ENCODE measurements around the gene ADCYAP1R1. TPM values are rescaled to one million over a fixed set of nuclear protein-coding genes. Genes with fewer than 3 reads are reported as not detected.

Gene ADCYAP1R1
- 8.8 and 9.0 TPM in 2 replicates for total RNA-seq
- long read RNA-seq, partial matches to known transcripts = 0 of 9 reads
- long read RNA-seq, other reads (novel, unspliced or antisense) = 9 of 9 reads

DNA sequence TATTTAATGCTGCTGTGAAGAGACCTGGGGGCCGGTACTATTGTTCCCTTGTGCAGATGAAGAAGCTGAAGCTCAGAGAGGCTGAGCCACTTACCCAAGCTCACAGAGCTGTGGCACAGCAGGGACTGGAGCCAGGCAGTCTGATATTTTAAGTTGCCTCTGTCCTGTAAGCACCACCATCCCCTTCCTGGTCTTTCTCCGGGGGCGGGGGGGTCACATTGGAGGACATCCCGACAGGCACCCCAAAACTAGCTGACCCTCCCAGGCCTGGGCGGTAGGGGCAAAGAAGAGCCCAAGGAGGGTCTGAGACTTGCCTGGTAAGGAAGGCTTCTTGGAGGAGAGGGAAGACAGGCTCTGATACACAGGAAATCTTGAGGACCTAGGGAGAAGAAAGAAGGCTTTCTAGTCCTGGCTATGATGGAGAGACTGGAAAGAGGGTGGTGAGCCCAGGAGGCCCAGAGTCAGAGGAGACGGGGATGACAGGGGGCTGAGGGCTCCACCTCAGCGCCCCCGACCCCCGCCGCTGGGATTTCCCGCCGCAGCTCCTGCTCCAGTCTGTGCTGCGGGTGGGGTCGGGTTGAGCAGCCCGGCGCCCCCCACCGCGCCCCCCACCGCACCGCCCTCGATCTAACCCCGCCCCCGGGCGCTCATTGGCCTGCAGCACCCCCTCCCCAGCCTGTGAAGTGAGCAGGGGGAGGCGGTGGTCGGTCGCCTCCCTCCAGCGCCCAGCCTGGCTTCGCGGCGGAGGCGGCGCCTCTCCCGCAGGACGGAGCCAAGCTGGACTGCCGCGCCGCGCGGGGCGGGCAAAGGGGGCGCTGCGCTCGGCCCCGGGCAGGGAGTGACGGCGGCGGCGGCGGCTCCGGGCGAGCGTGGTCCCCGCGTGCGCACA is at the start of gene ADCYAP1R1:
ADCYAP1R1 (plus strand) TSS at position 711 of the 889 bp plus-strand sequence. CDS start 10,957 bp downstream, outside the sequence.
- peak; percentile 48 for DNase-seq (ENCODE audit: low read depth, low spot score)
- TF ChIP-seq, protein P1, sequence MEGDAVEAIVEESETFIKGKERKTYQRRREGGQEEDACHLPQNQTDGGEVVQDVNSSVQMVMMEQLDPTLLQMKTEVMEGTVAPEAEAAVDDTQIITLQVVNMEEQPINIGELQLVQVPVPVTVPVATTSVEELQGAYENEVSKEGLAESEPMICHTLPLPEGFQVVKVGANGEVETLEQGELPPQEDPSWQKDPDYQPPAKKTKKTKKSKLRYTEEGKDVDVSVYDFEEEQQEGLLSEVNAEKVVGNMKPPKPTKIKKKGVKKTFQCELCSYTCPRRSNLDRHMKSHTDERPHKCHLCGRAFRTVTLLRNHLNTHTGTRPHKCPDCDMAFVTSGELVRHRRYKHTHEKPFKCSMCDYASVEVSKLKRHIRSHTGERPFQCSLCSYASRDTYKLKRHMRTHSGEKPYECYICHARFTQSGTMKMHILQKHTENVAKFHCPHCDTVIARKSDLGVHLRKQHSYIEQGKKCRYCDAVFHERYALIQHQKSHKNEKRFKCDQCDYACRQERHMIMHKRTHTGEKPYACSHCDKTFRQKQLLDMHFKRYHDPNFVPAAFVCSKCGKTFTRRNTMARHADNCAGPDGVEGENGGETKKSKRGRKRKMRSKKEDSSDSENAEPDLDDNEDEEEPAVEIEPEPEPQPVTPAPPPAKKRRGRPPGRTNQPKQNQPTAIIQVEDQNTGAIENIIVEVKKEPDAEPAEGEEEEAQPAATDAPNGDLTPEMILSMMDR (conservative IDR thresholded peaks at IDR 0.05) = peak; percentile 44
- peak within 1 kb of the TSS; percentile 85 for H3K4me3 Mint-ChIP-seq
- H3K27me3 Mint-ChIP-seq (ENCODE audit: low read depth) = peaks cover 56% of the 10 kb centered on the region
- H3K9me3 Mint-ChIP-seq = no peaks in the 10 kb centered on the region
- peak within 1 kb of the TSS; percentile 82 for H3K27ac Mint-ChIP-seq (ENCODE audit: unreplicated experiment)
- peaks cover 23% of the 10 kb centered on the region for H3K4me1 Mint-ChIP-seq
- no peaks in the 10 kb centered on the region for H3K36me3 Mint-ChIP-seq (ENCODE audit: low read depth)

DNA sequence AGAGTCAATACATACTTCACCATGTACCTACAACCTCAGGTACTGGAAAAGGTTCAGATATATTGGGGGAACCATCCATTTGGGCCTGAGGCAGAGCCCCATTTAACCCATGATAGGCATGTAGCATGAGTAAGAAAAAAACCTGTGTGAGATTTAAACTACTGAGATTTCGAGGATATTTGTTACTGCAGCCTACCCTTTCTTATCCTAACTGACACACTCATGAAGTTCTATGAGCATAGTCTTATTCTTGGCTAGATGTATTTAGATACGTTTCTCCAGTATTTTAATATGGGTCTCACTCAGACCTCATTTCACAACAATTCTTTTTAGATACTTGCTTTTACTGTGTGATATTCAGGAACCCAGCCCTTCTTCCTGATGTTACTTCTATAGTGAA is 49.0 kb upstream of the ADCYAP1R1 start:
- Mint-ChIP-seq H3K27me3 (ENCODE audit: low read depth) (peaks cover under 1% of the 10 kb centered on the region), H3K4me1 (peaks cover 8% of the 10 kb centered on the region), H3K27ac (ENCODE audit: unreplicated experiment) (no peak overlapping the region), H3K9me3 (no peaks in the 10 kb centered on the region), H3K36me3 (ENCODE audit: low read depth) (no peaks in the 10 kb centered on the region), H3K4me3 (no peak overlapping the region)
- TF ChIP-seq, protein P1 (conservative IDR thresholded peaks at IDR 0.05) = no peak
- DNase-seq (ENCODE audit: low read depth, low spot score) = no peak

DNA sequence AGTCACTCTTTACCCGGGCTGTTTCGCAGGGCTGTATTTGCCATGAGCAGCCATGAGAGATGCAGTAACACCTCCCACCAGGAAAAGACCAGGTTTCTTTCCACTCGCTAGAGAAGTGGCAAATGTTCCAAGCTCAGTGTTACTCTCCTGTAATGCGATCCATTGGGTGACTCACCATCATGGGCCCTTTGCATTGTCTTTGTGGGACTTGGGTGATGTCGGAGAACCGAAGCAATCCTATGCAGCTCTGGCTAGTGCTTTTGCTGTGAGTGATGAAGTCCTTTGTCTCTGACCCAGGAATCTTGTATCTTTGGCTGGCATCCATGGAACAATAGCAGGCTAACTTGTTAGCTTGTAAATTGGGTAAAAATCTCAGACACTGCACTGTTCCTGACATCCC is 48.4 kb upstream of the ADCYAP1R1 start:
- peaks cover 5% of the 10 kb centered on the region for H3K27me3 Mint-ChIP-seq (ENCODE audit: low read depth)
- H3K4me1 Mint-ChIP-seq = peaks cover 8% of the 10 kb centered on the region
- TF ChIP-seq, protein P1 (conservative IDR thresholded peaks at IDR 0.05) = no peak
- H3K27ac Mint-ChIP-seq (ENCODE audit: unreplicated experiment) = no peak overlapping the region
- no peak for DNase-seq (ENCODE audit: low read depth, low spot score)
- H3K9me3 Mint-ChIP-seq = no peaks in the 10 kb centered on the region
- no peaks in the 10 kb centered on the region for H3K36me3 Mint-ChIP-seq (ENCODE audit: low read depth)
- H3K4me3 Mint-ChIP-seq = no peak overlapping the region

DNA sequence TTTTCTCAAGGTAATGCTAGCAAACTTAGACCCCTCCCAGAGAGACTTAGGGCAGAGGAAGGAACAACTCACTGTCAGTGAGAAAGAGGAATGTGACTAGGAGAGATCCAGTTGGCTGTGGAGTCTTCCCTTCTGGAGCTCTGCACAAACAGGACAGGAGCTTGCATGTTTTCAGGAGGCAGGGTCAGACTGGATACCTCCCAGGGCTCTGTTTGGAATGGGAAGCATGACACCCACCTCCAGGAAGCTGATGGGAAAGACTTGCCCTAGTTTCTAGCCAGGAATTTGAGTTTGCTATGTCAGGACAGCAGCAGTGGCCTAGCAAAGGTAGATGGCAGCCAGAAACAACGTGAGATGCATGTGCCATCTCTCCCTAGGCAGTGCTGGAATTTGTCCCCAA is 47.7 kb upstream of the ADCYAP1R1 start:
- Mint-ChIP-seq H3K36me3 (ENCODE audit: low read depth) (no peaks in the 10 kb centered on the region), H3K9me3 (no peaks in the 10 kb centered on the region), H3K27ac (ENCODE audit: unreplicated experiment) (no peak overlapping the region), H3K4me1 (peaks cover 8% of the 10 kb centered on the region), H3K4me3 (no peak overlapping the region), H3K27me3 (ENCODE audit: low read depth) (peaks cover 5% of the 10 kb centered on the region)
- TF ChIP-seq, protein P1 (conservative IDR thresholded peaks at IDR 0.05) = no peak
- DNase-seq (ENCODE audit: low read depth, low spot score) = no peak

DNA sequence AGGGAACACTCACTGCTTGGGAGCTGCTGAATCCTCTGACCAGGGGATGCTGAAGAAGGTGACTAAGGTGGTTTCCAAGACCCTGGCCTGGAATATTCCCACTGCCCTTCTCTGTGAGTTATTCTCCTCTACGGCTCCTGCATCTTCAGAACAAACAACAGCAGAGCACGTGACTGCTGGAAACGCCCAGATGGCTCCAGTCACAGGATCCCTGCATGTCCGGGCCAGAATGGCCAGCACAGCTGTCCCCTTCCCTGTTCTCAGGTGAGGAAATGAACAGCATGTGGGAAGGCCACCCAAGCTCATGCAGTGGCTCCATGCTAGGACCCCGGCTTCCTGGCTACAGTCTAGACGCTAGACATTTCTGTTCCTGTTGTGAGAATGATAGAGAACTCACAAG is 45.3 kb upstream of the ADCYAP1R1 start:
- Mint-ChIP-seq H3K27me3 (ENCODE audit: low read depth) (peaks cover 11% of the 10 kb centered on the region), H3K27ac (ENCODE audit: unreplicated experiment) (no peak overlapping the region), H3K36me3 (ENCODE audit: low read depth) (peaks cover 5% of the 10 kb centered on the region), H3K9me3 (peaks cover 7% of the 10 kb centered on the region), H3K4me3 (no peak overlapping the region), H3K4me1 (no peaks in the 10 kb centered on the region)
- TF ChIP-seq, protein P1 (conservative IDR thresholded peaks at IDR 0.05) = no peak
- DNase-seq (ENCODE audit: low read depth, low spot score) = no peak
